HepG2 (cell line): ENCODE measurements around the gene MARCHF4. TPM values are rescaled to one million over a fixed set of nuclear protein-coding genes. Genes with fewer than 3 reads are reported as not detected.

Experiments used
- ATAC-seq: fragments of 200-7000 bp; cut with Tn5 transposase; 3 replicates; pipeline ENCODE4 v1.9.1; 2020; ENCODE audit warnings: mild to moderate bottlenecking, moderate library complexity
- BruUV-seq: library from RNA; stranded (reverse); fragments of 400-500 nt; replicated peaks from 2 replicates; lab custom pipeline; 2021; lab: Mats Ljungman, UMichigan
- CTCF ChIA-PET: fragments of 300-600 bp; formaldehyde crosslinking; extraction: SDS; loops from one replicate; lab custom pipeline; 2021; ENCODE audit warnings: low total read pairs, inconsistent platforms, low intra/inter-chr PET ratio; lab: Yijun Ruan, JAX
- POLR2A ChIA-PET: fragments of 350-600 bp; sonication (Branson Sonifier 250); formaldehyde crosslinking; loops from one replicate; lab custom pipeline; 2020; ENCODE audit warnings: antibody characterized with exemption, inconsistent platforms; lab: Yijun Ruan, JAX
- DNase-seq: peaks from one replicate; pipeline ENCODE4 v3.0.0-alpha.2; 2015; ENCODE audit warnings: low spot score
- FAIRE-seq: peaks from 3 replicates; lab custom pipeline; 2011; peaks lifted over from hg19 to GRCh38; lab: Jason Lieb, UNC
- H2AFZ ChIP-seq: one replicate; pipeline ENCODE4 v1.6.1; 2011; ENCODE audit warnings: low read length, inconsistent platforms
- H3K27ac ChIP-seq: fragments of 300-600 bp; 3 replicates; pipeline ENCODE4 v1.8.0; 2011; ENCODE audit warnings: mixed run types, mild to moderate bottlenecking, mixed read lengths, low read length, inconsistent platforms; ENCODE audit not compliant: insufficient read depth; ENCODE audit errors: extremely low read length
- H3K27me3 ChIP-seq, 2 experiments: fragments of 200-600 bp in 1 of 2; 2 replicates in 1 of 2; 3 replicates in 1 of 2; pipeline versions ENCODE4 v1.6.0 to v1.8.0; 2011; ENCODE audit warnings: low read length in 2 of 2, mild to moderate bottlenecking in 2 of 2, moderate library complexity in 2 of 2, inconsistent platforms in 1 of 2; ENCODE audit not compliant: insufficient read depth in 2 of 2, control insufficient read depth in 1 of 2
- H3K36me3 ChIP-seq, 2 experiments: fragments of 200-600 bp in 1 of 2; replicated peaks in 1 of 2; 2 replicates in 1 of 2; 3 replicates in 1 of 2; pipeline versions ENCODE4 v1.5.1 to v1.8.0; 2011; ENCODE audit warnings: low read length in 2 of 2, inconsistent platforms in 1 of 2; ENCODE audit not compliant: insufficient read depth in 2 of 2, control insufficient read depth in 1 of 2
- H3K4me1 ChIP-seq: 2 replicates; pipeline ENCODE4 v1.5.1; 2012; ENCODE audit warnings: low read length, inconsistent platforms; ENCODE audit not compliant: insufficient read depth
- H3K4me2 ChIP-seq: 2 replicates; pipeline ENCODE4 v1.6.0; 2011; ENCODE audit warnings: low read depth, low read length, inconsistent platforms
- H3K4me3 ChIP-seq, 3 experiments: fragments of 200-600 bp in 1 of 3; sonication (generic), shearing (Covaris generic) in 1 of 3; replicated peaks in 1 of 3; 2 replicates each; pipeline ENCODE4 v1.5.1; 2011 to 2016; ENCODE audit warnings: low read length in 3 of 3, inconsistent platforms in 2 of 3, low read depth in 2 of 3, mild to moderate bottlenecking in 2 of 3, control low read depth in 1 of 3, mixed read lengths in 1 of 3; ENCODE audit not compliant: insufficient read depth in 1 of 3
- H3K79me2 ChIP-seq: one replicate; pipeline ENCODE4 v1.6.1; 2011; ENCODE audit warnings: low read length, inconsistent platforms; ENCODE audit not compliant: insufficient read depth
- H3K9ac ChIP-seq: 2 replicates; pipeline ENCODE4 v1.6.0; 2011; ENCODE audit warnings: mild to moderate bottlenecking, low read depth, low read length, inconsistent platforms; ENCODE audit not compliant: insufficient read depth
- H3K9me3 ChIP-seq: 2 replicates; pipeline ENCODE4 v1.5.1; 2012; ENCODE audit warnings: mild to moderate bottlenecking, low read length
- H4K20me1 ChIP-seq: 2 replicates; pipeline ENCODE4 v1.6.0; 2011; ENCODE audit warnings: inconsistent platforms, mild to moderate bottlenecking, low read length, moderate library complexity; ENCODE audit not compliant: insufficient read depth
- AKNA ChIP-seq: sonication (generic); formaldehyde crosslinking; IDR thresholded peaks from 2 replicates; pipeline ENCODE4 v1.4.0; 2020; ENCODE audit warnings: missing genetic modification reagents, borderline replicate concordance
- JUND ChIP-seq: sonication (generic); formaldehyde crosslinking; IDR thresholded peaks from 2 replicates; pipeline ENCODE4 v1.8.0; 2022; ENCODE audit warnings: mild to moderate bottlenecking, missing genetic modification reagents
- MAFF ChIP-seq: IDR thresholded peaks from 2 replicates; pipeline ENCODE4 v1.6.1; 2011; ENCODE audit warnings: low read depth, low read length, improper control_type of control experiment
- PITX1 ChIP-seq: sonication (generic); formaldehyde crosslinking; IDR thresholded peaks from 2 replicates; pipeline ENCODE4 v1.5.1; 2020; ENCODE audit warnings: mild to moderate bottlenecking, missing genetic modification reagents
- STAT5B ChIP-seq: sonication (generic); formaldehyde crosslinking; IDR thresholded peaks from 2 replicates; pipeline ENCODE4 v1.4.0; 2020; ENCODE audit warnings: missing genetic modification reagents
- ZNF589 ChIP-seq: sonication (generic); formaldehyde crosslinking; conservative IDR thresholded peaks from 2 replicates; pipeline ENCODE4 v1.8.0; 2022; ENCODE audit warnings: mild to moderate bottlenecking, moderate library complexity, missing genetic modification reagents
- ZNF605 ChIP-seq: sonication (generic); formaldehyde crosslinking; IDR thresholded peaks from 2 replicates; pipeline ENCODE4 v1.8.0; 2022; ENCODE audit warnings: mild to moderate bottlenecking, missing genetic modification reagents
- ZNF775 ChIP-seq: sonication (generic); formaldehyde crosslinking; IDR thresholded peaks from 2 replicates; pipeline ENCODE4 v1.4.0; 2020; ENCODE audit warnings: missing genetic modification reagents, mild to moderate bottlenecking, moderate library complexity, borderline replicate concordance
- ZSCAN21 ChIP-seq: sonication (generic); formaldehyde crosslinking; IDR thresholded peaks from 2 replicates; pipeline ENCODE4 v1.8.0; 2022; ENCODE audit warnings: mild to moderate bottlenecking, missing genetic modification reagents, moderate library complexity, borderline replicate concordance
- WGBS: methylation state at CpG from one replicate; pipeline ENCODE4 v1.1.6; 2017; ENCODE audit warnings: low lambda C conversion rate; 5-methylcytosine and 5-hydroxymethylcytosine counted together
- in situ Hi-C: cut with HindIII; loops from 2 replicates; pipeline ENCODE4 v1.10.0; 2017; ENCODE audit warnings: low pct_unique_long_range_greater_than_20kb; ENCODE audit not compliant: extremely low pct_ligation_motif_present
- intact Hi-C: fragments of 100-400 bp; cut with micrococcal nuclease; formaldehyde crosslinking; loops from one replicate; pipeline ENCODE4 v1.10.0; 2022; ENCODE audit not compliant: unreplicated experiment
- polyA plus RNA-seq, 8 experiments: library from polyadenylated mRNA; depleted of rRNA in 3 of 8; stranded (reverse) in 7 of 8; unstranded in 1 of 8; fragments of >200 nt; fragmentation: Illumina TruSeq in 4 of 8; extraction: Trizol in 4 of 8; gene quantifications; 2 replicates each; pipeline versions ENCODE4 v1.2.1 to v1.2.3, GENCODE V29; 2011 to 2016; ENCODE audit warnings: low read depth in 4 of 8, missing spikeins in 1 of 8, mixed read lengths in 1 of 8; ENCODE audit not compliant: insufficient read depth in 1 of 8
- total RNA-seq, 5 experiments: library from RNA; depleted of rRNA; stranded (reverse); fragments of >200 nt; fragmentation: Illumina TruSeq; extraction: Trizol; gene quantifications; 2 replicates each; pipeline ENCODE4 v1.2.3, GENCODE V29; 2016; ENCODE audit warnings: low read depth in 1 of 5

The MARCHF4 gene
- total and polyA plus RNA-seq, 2 of the 13 experiments (the other 11 are each of a cell fraction or from before 2014, with no cell fraction given): not detected

- in situ Hi-C loops: no loop called here
- WGBS: 6% methylated on average over 2 of the region's 2 CpGs
- H3K27ac ChIP-seq: no peak overlapping the region
- H3K4me1 ChIP-seq: no peaks in the 10 kb centered on the region
- H3K79me2 ChIP-seq: no peaks in the 10 kb centered on the region
- TF ChIP-seq ZNF605 (CRISPR knock-in tag) (no peak), AKNA (no peak), STAT5B (CRISPR knock-in tag) (no peak), ZNF775 (no peak), PITX1 (CRISPR knock-in tag) (no peak), JUND (no peak), ZSCAN21 (no peak), ZNF589 (CRISPR knock-in tag) (no peak), MAFF (no peak)
- TF ChIP-seq, all 625 proteins: peak for 0
- no peaks in the 10 kb centered on the region for H3K9me3 ChIP-seq
- H3K4me3 ChIP-seq: no peak overlapping the region
- peaks cover 0 to 15% of the 10 kb centered on the region in 2 experiments; a peak in 2 of 5 replicates for H3K27me3 ChIP-seq
- H4K20me1 ChIP-seq: no peaks in the 10 kb centered on the region
- no peak overlapping the region for H3K9ac ChIP-seq
- FAIRE-seq (no peak), ATAC-seq (no peak), DNase-seq (no peak)
- H3K36me3 ChIP-seq: no peaks in the 10 kb centered on the region
- CTCF ChIA-PET: no interaction called here
- H2AFZ ChIP-seq: no peak overlapping the region
- POLR2A ChIA-PET: no interaction called here
- no TSS peak for BruUV-seq
- H3K4me2 ChIP-seq: no peak overlapping the region
- intact Hi-C loops: no loop called here
Measured at GRCh38 chr2:216365518-216365917, 6.8 kb downstream of the MARCHF4 start.
